ENCODE data around the gene PSENEN.
A peak's percentile ranks its signal among the peaks of the same experiment; 100 is the strongest.
"Not testable (repeated sequence)": the region's sequence is repeated elsewhere in the genome, so short reads cannot be mapped to it uniquely, and the experiment has no call there.

Gene PSENEN

DNA sequence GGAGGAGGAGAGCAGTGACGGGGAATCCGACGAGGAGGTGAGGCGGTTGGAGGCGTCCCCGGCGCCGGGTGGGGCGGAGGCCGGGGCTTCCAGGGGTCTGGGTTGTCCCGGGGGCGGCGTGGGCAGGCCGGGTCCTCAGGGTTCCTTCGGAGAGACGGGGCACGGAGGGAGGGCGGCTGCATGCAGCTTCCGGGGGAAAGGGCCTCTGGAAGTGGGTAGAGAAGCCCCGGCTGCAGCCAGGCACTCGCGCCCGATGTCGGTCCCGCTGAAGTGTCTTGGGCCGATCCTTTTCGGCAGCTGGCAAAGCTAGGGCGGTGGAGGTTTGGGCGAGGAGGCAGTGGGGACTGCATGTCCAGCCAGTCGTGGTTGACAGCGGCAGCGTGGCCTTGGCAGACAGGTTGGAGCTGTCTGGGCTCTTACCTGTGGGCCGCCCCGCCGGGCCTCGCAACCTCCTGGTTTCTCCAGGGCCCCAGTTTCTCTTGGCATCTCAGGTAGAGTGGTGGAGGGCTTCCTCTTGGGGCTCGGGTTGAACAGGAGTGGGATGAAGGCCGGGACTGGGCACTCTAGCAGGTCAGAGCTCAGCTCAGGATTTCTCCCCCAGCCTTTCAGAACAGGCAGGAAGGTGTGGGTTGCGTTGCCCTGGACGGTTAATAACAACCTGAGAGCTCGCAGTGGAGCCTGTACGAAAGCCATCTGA is 27.0 kb upstream of the PSENEN start:
- DNase-seq (ENCODE audit: low read depth in 1 of 2, low spot score in 1 of 2): peak in 1 of 2 donors; percentile 21

GRCh38 chr19:35719402-35720162 is 25.9 kb upstream of the PSENEN start:
- DNase-seq (ENCODE audit: low read depth in 1 of 2, low spot score in 1 of 2): no peak

DNA sequence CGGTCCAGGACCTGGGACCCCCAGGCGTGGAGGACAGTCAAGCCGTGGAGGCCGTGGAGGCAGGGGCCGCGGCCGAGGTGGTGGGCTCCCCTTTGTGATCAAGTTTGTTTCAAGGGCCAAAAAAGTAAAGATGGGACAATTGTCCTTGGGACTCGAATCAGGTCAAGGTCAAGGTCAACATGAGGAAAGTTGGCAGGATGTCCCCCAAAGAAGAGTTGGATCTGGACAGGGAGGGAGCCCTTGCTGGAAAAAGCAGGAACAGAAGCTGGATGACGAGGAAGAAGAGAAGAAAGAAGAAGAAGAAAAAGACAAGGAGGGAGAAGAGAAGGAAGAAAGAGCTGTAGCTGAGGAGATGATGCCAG is 25.3 kb upstream of the PSENEN start:
- DNase-seq (ENCODE audit: low read depth in 1 of 2, low spot score in 1 of 2): no peak

DNA sequence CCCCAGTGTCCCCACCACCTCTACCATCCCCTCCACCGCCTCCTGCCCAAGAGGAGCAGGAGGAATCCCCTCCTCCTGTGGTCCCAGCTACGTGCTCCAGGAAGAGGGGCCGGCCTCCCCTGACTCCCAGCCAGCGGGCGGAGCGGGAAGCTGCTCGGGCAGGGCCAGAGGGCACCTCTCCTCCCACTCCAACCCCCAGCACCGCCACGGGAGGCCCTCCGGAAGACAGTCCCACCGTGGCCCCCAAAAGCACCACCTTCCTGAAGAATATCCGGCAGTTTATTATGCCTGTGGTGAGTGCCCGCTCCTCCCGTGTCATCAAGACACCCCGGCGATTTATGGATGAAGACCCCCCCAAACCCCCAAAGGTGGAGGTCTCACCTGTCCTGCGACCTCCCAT is 24.8 kb upstream of the PSENEN start:
- DNase-seq (ENCODE audit: low read depth in 1 of 2, low spot score in 1 of 2): no peak

GRCh38 chr19:35721374-35721773 is 24.1 kb upstream of the PSENEN start:
- no peak for DNase-seq (ENCODE audit: low read depth in 1 of 2, low spot score in 1 of 2)

GRCh38 chr19:35722461-35722860 is 23.0 kb upstream of the PSENEN start:
- DNase-seq (ENCODE audit: low read depth in 1 of 2, low spot score in 1 of 2): no peak

GRCh38 chr19:35722897-35723296 is 22.6 kb upstream of the PSENEN start:
- no peak for DNase-seq (ENCODE audit: low read depth in 1 of 2, low spot score in 1 of 2)

DNA sequence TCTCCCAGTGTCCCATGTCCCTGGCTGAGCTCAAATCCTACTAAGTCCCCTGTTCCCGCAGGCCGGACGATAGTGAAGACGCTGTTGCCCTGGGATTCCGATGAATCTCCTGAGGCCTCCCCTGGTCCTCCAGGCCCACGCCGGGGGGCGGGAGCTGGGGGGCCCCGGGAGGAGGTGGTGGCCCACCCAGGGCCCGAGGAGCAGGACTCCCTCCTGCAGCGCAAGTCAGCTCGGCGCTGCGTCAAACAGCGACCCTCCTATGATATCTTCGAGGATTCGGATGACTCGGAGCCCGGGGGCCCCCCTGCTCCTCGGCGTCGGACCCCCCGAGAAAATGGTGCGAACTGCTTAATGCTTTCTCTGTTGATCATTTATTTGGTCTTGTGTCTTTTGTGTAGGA is 21.8 kb upstream of the PSENEN start:
- no peak for DNase-seq (ENCODE audit: low read depth in 1 of 2, low spot score in 1 of 2)

DNA sequence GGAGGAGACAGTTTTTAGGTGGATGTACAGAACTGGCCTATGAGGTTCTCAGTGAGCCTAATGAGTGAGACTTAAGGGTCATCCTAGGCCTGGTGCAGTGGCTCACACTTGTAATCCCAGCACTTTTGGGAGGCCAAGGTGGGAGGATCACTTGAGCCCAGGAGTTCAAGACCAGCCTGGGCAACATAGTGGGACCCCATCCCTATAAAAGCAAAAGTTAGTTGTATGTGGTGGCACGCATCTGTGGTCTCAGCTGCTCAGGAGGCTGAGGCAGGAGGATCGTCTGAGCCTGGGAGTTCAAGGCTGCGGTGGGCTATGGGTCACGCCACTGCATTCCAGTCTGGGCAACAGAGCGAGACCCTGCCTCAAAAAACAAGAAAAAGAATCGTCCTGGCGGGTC is 21.3 kb upstream of the PSENEN start:
- not testable (repeated sequence) for DNase-seq (ENCODE audit: low read depth in 1 of 2, low spot score in 1 of 2)

DNA sequence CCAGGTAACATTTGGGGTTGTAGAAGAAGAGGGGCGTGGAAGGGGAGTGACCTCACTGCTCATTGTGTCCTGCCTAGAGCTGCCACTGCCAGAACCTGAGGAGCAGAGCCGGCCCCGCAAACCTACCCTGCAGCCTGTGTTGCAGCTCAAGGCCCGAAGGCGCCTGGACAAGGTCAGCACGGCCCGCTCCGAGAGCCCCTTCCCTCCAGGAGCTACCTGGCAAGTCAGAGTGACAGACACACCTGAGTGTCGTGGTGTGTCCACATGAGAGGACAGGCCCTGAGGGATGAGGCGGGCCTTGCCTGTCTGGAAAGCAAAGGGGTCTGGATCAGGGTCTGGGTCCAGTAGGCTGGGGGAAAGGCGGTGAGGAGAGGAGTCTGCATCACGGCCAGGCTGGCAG is 20.9 kb upstream of the PSENEN start:
- no peak for DNase-seq (ENCODE audit: low read depth in 1 of 2, low spot score in 1 of 2)

DNA sequence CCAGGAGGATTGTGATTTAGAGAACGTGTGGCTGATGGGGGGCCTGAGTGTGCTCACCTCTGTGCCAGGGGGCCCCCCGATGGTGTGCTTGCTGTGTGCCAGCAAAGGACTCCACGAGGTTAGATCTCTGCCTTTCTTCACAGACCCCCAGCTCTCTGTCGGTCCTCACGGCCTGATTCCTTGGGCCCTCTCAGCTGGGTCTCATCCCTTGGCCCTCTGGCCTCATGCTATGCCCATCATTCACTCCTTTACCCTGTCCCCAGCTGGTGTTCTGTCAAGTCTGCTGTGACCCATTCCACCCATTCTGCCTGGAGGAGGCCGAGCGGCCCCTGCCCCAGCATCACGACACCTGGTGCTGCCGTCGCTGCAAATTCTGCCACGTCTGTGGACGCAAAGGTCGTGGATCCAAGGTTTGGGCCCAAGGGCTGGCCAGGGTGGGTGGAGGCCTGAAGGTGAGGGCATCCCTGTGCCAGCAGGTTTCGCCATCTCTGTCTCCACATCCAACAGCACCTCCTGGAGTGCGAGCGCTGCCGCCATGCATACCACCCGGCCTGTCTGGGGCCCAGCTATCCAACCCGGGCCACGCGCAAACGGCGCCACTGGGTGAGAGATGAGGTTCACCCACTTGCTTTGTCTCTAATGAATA is 20.1 kb upstream of the PSENEN start:
- DNase-seq (ENCODE audit: low read depth in 1 of 2, low spot score in 1 of 2): no peak

DNA sequence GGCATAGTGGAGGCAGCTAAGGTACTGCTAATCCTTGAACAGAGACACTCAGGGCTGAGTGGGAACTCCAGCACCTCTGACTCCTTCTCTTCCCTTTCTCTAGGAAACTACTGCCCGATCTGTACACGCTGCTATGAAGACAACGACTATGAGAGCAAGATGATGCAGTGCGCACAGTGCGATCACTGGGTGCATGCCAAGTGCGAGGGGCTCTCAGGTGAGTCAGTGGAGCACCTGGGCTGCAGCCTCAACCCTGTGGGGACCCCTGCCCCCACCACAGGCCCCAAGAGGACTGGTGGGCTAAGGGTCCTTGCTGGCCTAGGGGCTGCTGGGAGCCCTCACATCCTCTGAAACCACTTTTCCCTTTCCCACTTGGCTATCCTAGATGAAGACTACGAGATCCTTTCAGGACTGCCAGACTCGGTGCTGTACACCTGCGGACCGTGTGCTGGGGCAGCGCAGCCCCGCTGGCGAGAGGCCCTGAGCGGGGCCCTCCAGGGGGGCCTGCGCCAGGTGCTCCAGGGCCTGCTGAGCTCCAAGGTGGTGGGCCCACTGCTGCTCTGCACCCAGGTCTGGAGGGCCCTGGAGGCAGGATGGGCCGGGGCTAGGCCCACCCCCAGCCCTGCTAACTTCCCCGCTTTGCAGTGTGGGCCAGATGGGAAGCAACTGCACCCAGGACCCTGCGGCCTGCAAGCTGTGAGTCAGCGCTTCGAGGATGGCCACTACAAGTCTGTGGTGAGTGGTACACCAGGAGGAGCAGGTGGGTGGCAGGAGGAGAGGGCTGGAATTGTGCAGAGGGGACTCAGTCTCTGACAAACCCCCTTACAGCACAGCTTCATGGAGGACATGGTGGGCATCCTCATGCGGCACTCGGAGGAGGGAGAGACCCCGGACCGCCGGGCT is 18.1 kb upstream of the PSENEN start:
- no peak for DNase-seq (ENCODE audit: low read depth in 1 of 2, low spot score in 1 of 2)

DNA sequence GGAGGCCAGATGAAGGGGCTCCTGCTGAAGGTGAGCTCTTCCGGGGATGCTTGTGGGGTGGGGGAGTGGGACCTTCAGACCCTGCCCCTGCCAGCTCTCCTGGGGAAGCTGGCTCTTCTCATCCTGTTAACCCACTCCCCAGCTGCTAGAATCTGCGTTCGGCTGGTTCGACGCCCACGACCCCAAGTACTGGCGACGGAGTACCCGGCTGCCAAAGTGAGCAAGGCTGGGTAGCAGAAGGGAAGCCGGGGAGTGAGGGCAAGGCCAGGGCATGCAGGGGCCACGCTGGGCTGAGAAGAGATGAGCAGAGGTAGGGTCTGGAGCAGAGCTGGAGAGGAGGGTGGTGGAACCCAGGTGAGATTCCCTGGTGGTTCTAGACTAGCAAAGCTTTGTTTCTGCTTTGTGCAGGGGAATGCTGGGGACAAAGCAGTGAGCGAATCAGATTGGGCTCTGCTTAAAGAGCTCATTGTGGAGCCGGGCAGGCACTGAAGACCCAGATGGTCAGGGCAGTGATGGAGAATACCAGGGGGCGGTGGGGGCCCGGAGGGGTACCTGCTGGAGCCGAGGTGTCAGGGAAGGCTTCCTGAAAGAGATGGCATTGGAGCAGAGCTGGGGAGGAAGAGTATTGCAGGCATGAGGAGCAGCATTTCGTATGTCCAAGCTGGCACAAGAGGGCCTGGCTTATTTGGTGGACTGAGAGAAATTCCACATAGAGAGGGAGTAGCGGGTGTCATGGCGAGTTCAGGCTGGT is 17.3 kb upstream of the PSENEN start:
- DNase-seq (ENCODE audit: low read depth in 1 of 2, low spot score in 1 of 2): no peak

DNA sequence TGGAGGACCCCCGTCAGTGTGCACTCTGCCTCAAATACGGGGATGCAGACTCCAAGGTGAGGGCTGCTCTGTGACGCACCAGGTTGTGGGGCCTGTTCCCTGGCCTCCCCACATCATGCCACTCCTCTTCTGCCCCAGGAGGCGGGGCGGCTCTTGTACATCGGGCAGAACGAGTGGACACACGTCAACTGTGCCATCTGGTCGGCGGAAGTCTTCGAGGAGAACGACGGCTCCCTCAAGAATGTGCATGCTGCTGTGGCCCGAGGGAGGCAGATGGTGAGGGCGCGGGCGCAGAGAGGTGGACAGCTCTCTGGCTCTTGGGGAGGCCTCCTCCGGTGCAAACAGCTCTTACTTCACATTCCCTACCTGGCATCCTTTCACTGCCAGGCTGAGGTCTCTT is 16.4 kb upstream of the PSENEN start:
- no peak for DNase-seq (ENCODE audit: low read depth in 1 of 2, low spot score in 1 of 2)

DNA sequence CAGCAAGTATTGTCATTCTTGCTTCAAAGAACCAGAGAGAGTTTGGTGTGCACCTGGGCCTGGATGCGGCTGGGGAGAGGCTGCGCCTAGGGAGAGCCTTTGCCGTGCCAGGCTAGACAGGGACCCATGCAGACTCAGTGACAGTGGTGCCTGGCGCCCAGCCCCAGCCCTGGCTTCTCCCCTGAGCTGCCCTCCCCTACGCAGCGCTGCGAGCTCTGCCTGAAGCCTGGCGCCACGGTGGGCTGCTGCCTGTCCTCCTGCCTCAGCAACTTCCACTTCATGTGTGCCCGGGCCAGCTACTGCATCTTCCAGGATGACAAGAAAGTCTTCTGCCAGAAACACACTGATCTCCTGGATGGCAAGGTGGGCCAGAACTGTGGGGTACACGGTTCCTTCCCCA is 15.7 kb upstream of the PSENEN start:
- DNase-seq (ENCODE audit: low read depth in 1 of 2, low spot score in 1 of 2): no peak

- DNase-seq (ENCODE audit: low read depth in 1 of 2, low spot score in 1 of 2): no peak
These were observed 15.1 kb upstream of the PSENEN start for GRCh38 chr19:35730326-35730725.

- no peak for DNase-seq (ENCODE audit: low read depth in 1 of 2, low spot score in 1 of 2)
These were observed 14.1 kb upstream of the PSENEN start for GRCh38 chr19:35731353-35731752.

- no peak for DNase-seq (ENCODE audit: low read depth in 1 of 2, low spot score in 1 of 2)
These were observed 13.6 kb upstream of the PSENEN start for GRCh38 chr19:35731779-35732405.

- no peak for DNase-seq (ENCODE audit: low read depth in 1 of 2, low spot score in 1 of 2)
These were observed 12.8 kb upstream of the PSENEN start for GRCh38 chr19:35732540-35733179.

Data from stimulated activated CD4-positive, alpha-beta T cell treated with anti-CD3 and anti-CD28 coated beads, Interleukin-15, amount 100 ng/mL, for 1 hour (primary cell).